ENCODE results near the gene FXYD4.

FXYD4 gene

DNA sequence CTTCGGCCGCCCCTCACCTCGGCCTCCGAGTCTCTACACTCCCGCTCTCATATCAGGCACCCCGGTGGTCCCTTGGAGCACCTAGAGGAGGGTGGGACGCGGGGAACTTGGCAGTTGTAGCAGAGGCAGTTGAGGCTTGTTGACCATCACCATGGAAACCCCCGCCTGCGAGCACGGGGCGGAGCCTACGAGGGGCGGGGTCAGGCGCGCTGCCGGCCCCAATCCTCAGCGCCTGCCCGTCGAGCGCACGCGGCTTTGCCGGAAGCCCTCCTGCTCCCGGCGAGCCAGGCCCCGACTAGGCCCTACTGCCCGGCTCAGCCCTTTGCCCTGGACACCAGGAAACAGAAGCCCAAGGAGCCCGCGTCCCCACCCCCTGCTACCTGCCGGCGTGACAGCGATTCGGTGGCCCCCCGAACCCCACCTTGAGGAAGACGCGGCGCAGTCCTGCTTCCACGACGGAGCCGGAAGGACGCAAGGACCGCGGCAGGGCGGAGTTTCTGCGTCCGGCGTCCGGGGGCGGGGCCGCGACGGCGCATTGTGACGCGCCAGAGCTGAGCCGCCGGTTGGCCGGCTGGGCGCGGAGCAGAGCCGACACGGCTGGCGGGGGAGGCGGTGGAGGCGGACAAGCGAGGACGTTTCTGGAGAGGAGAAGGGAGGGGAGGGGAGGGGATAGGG lies 37.4 kb downstream of the FXYD4 start, which contains the start of gene HNRNPF:
Gene HNRNPF (minus strand): TSS at position 477 of the 675 bp plus-strand sequence. CDS start 21,302 bp downstream, outside the sequence.
- H3K4me3 ChIP-seq (ENCODE audit: low read depth, low read length), result peak within 1 kb of the TSS; percentile 77
- TF ChIP-seq, protein P1, sequence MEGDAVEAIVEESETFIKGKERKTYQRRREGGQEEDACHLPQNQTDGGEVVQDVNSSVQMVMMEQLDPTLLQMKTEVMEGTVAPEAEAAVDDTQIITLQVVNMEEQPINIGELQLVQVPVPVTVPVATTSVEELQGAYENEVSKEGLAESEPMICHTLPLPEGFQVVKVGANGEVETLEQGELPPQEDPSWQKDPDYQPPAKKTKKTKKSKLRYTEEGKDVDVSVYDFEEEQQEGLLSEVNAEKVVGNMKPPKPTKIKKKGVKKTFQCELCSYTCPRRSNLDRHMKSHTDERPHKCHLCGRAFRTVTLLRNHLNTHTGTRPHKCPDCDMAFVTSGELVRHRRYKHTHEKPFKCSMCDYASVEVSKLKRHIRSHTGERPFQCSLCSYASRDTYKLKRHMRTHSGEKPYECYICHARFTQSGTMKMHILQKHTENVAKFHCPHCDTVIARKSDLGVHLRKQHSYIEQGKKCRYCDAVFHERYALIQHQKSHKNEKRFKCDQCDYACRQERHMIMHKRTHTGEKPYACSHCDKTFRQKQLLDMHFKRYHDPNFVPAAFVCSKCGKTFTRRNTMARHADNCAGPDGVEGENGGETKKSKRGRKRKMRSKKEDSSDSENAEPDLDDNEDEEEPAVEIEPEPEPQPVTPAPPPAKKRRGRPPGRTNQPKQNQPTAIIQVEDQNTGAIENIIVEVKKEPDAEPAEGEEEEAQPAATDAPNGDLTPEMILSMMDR (IDR thresholded peaks at IDR 0.05; ENCODE audit: low read depth, low read length, missing control alignments), result no peak
- DNase-seq (ENCODE audit: low read depth), result peak; percentile 83
- in situ Hi-C loops (cut with HindIII; ENCODE audit: low sequenced_read_pairs), result no loop called here

DNA sequence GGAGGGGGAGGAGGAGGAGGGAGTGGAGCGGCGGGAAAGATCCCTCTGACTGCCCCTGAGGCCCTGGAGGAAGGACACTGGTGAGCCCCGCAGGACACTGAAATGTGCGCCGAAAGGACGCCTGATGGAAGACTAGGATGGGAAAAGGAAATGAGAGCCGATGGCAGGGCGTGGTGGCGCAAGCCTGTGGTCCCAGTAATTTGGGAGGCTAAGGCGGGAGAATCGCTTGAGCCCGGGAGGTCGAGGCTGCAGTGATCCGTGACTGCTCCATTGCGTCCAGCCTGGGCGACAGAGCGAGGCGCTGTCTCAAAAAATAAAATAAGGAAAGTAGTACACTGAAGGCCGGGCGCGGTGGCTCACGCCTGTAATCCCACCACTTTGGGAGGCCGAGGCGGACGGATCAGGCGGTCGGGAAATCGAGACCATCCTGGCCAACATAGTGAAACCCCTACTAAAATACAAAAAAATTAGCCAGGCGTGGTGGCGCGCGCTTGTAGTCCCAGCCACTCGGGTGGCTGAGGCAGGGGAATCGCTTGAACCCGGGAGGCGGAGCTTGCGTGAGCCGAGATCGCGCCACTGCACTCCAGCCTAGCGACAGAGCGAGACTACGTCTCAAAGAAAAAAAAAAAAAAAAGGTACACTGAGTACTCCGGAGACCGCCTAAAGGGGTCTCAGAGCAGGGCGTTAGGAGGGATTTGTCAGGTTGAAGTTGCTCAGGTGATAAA lies 38.1 kb downstream of the FXYD4 start:
- in situ Hi-C loops (cut with HindIII; ENCODE audit: low sequenced_read_pairs), result no loop called here
- peak overlapping the region; percentile 77 for H3K4me3 ChIP-seq (ENCODE audit: low read depth, low read length)
- no peak for DNase-seq (ENCODE audit: low read depth)
- TF ChIP-seq, protein P1 (IDR thresholded peaks at IDR 0.05; ENCODE audit: low read depth, low read length, missing control alignments), result no peak

DNA sequence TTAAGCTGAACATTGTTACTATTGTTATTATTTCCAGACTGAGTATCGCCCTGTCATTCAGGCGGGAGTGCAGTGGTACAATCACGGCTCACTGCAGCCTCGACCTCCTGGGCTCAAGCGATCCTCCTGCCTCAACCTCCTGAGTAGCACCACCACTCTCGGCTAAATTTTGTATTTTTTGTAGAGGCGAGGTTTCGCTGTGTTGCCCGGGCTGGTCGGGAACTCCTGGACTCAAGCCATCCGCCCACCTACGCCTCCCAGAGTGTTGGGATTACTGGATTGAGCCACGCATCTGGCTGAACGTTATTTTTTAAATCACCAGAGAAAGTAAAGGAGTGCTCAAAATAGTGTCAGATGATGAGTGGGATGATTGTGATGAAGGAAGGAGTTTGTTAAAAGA lies 38.9 kb downstream of the FXYD4 start:
- no peak overlapping the region for H3K4me3 ChIP-seq (ENCODE audit: low read depth, low read length)
- TF ChIP-seq, protein P1 (IDR thresholded peaks at IDR 0.05; ENCODE audit: low read depth, low read length, missing control alignments), result no peak
- in situ Hi-C loops (cut with HindIII; ENCODE audit: low sequenced_read_pairs), result no loop called here
- no peak for DNase-seq (ENCODE audit: low read depth)

DNA sequence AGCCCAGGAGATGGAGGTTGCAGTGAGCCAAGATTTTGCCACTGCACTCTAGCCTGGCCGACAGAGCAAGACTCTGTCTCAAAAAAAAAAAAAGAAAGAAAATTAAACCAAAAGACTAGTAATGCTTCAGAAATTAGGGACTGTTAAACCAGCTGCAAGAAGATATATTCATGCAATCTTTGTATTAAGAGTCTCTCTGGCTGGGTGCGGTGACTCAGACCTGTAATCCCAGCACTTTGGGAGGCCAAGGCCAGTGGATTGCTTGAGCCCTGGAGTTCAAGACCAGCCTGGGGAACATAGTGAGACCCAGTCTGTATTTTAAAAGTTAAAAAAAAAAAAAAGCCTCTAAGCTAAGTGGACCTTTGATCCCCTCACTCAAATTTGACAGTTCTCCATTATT lies 40.1 kb downstream of the FXYD4 start:
- in situ Hi-C loops (cut with HindIII; ENCODE audit: low sequenced_read_pairs), result no loop called here
- TF ChIP-seq, protein P1 (IDR thresholded peaks at IDR 0.05; ENCODE audit: low read depth, low read length, missing control alignments), result no peak
- DNase-seq (ENCODE audit: low read depth), result no peak
- no peak overlapping the region for H3K4me3 ChIP-seq (ENCODE audit: low read depth, low read length)

DNA sequence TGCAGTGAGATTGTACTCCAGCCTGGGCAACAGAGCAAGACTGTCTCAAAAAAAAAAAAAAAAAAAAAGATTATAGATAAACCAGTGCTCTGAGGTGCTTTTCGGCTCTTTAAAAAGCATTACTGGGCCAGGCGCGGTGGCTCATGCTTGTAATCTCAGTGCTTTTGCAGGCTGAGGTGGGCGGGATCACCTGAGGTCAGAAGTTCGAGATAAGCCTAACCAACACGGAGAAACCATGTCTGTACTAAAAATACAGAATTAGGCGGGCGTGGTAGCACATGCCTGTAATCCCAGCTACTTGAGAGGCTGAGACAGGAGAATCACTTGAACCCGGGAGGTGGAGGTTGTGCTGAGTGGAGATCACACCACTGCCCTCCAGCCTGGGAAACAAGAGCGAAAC lies 44.1 kb downstream of the FXYD4 start:
- DNase-seq (ENCODE audit: low read depth), result no peak
- H3K4me3 ChIP-seq (ENCODE audit: low read depth, low read length), result no peak overlapping the region
- in situ Hi-C loops (cut with HindIII; ENCODE audit: low sequenced_read_pairs), result no loop called here
- TF ChIP-seq, protein P1 (IDR thresholded peaks at IDR 0.05; ENCODE audit: low read depth, low read length, missing control alignments), result no peak

DNA sequence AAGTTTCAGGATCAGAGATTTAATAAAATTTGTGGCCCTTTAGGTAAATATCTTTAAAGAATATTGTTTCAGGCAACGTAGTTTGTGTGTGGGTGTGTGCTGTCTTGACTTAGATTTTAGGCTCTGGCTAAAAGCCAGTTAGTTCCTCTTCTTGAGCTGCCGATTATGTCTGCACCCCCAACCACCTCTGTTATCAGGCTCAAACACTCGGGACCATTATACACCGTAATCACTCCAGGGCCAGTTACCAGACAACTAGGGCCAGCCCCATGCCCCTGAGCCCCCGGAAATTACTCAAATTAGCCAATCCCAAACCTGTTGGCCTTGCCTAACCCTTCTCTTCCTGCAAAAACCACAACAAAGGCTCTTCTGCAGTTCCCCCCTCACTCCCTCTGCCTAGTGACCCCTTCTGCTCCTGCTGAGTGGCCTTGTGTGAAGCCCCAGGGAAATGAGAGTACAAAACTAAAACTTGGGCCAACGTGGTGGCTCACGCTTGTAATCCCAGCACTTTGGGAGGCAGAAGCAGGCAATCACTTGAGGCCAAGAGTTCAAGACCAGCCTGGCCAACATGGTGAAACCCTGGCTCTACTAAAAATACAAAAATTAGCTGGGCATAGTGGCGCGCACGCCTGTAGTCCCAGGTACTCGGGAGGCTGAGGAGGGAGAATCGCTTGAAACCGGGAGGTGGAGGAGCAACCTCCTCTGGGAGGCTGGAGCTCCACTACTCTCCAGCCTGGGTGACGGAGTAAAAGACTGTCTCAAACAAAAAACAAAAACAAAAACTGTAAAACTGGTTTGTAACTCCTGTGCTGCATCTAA lies 46.7 kb downstream of the FXYD4 start:
- in situ Hi-C loops (cut with HindIII; ENCODE audit: low sequenced_read_pairs), result no loop called here
- TF ChIP-seq, protein P1 (IDR thresholded peaks at IDR 0.05; ENCODE audit: low read depth, low read length, missing control alignments), result no peak
- DNase-seq (ENCODE audit: low read depth), result no peak
- no peak overlapping the region for H3K4me3 ChIP-seq (ENCODE audit: low read depth, low read length)

All from astrocyte of the cerebellum (primary cell).